Hypothalamus (tissue), 51 donors: ENCODE results near the gene C14orf132.

Experiments
- DNase-seq, 51 donors: peaks; one replicate each; lab custom pipeline; 2025; lab: John Stamatoyannopoulos, UW

C14orf132 gene

GRCh38 chr14:96096639-96097610 lies 57.8 kb downstream of the C14orf132 start:
- DNase-seq, result no peak

- no peak for DNase-seq
These were observed 58.6 kb downstream of the C14orf132 start for GRCh38 chr14:96097752-96098151.

- peak in 32 of 51 donors; percentile 6 to 70 (median 42) for DNase-seq
These were observed 59.3 kb downstream of the C14orf132 start for GRCh38 chr14:96098309-96098998.

- no peak for DNase-seq
These were observed 59.8 kb downstream of the C14orf132 start for GRCh38 chr14:96098999-96099335.

GRCh38 chr14:96100161-96101064 lies 61.3 kb downstream of the C14orf132 start:
- peak in 47 of 51 donors; percentile 14 to 86 (median 58) for DNase-seq

GRCh38 chr14:96102081-96102856 lies 63.1 kb downstream of the C14orf132 start:
- no peak for DNase-seq

GRCh38 chr14:96103075-96103474 lies 63.9 kb downstream of the C14orf132 start:
- DNase-seq, result no peak

- DNase-seq, result no peak
These were observed 64.6 kb downstream of the C14orf132 start for GRCh38 chr14:96103560-96104460.

GRCh38 chr14:96104469-96105057 lies 65.4 kb downstream of the C14orf132 start:
- DNase-seq, result no peak

GRCh38 chr14:96105089-96105925 lies 66.1 kb downstream of the C14orf132 start:
- DNase-seq, result no peak

- DNase-seq, result peak in 6 of 51 donors; percentile 16 to 50 (median 36)
These were observed 66.8 kb downstream of the C14orf132 start for GRCh38 chr14:96105926-96106441.

- DNase-seq, result no peak
These were observed 67.7 kb downstream of the C14orf132 start for GRCh38 chr14:96106891-96107290.

GRCh38 chr14:96108061-96108795 lies 69.1 kb downstream of the C14orf132 start:
- DNase-seq, result no peak

GRCh38 chr14:96108911-96109310 lies 69.7 kb downstream of the C14orf132 start:
- DNase-seq, result no peak

GRCh38 chr14:96109596-96110355 lies 70.6 kb downstream of the C14orf132 start:
- DNase-seq, result no peak

GRCh38 chr14:96112032-96112431 lies 72.9 kb downstream of the C14orf132 start:
- no peak for DNase-seq
